T follicular helper cell (primary cell): ENCODE results near the gene BOK.
"Not testable (repeated sequence)": the region's sequence is repeated elsewhere in the genome, so short reads cannot be mapped to it uniquely, and the experiment has no call there.

ENCODE experiments used
- DNase-seq: peaks from one replicate; pipeline ENCODE4 v3.0.0-alpha.2; 2020; ENCODE audit warnings: low read depth

BOK gene

DNA sequence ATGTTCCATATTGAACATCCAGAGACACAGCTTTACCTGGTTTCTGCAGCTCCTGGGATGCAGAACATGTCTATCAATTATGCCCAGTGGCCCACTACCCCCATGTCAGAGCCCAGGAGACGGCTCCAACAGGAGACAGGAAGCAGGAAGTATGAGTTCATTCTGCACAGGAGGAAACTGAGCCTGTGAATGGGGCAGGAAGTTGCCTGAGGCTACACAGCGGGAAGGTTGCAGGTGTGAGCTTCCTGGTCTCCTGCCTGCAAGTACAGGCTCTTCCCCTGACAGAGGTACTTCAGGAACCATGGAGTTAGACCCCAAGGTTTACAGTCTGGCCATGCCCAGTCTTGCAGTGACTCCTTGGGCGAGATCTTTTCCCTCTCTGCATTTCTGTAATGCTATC lies 2.8 kb upstream of the BOK start:
- DNase-seq, result no peak

DNA sequence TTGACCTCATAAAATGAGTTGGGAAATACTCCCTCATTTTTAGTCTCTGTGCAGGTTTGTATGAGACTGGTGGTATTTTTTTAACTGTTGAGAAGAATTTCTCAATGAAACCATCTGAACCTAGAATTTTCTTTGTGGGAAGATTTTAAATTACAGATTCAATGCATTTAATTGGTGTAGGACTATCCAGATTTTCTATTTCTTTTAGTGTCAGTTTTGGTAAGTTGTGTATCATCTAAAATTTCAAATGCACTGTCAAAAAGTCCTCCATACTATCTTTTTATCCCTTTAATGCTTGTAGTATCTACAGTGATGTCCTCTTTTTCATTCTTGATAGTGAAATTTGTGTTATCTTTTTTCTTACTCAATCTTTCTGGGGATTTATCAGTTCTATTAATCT lies 1.8 kb upstream of the BOK start:
- no peak for DNase-seq

DNA sequence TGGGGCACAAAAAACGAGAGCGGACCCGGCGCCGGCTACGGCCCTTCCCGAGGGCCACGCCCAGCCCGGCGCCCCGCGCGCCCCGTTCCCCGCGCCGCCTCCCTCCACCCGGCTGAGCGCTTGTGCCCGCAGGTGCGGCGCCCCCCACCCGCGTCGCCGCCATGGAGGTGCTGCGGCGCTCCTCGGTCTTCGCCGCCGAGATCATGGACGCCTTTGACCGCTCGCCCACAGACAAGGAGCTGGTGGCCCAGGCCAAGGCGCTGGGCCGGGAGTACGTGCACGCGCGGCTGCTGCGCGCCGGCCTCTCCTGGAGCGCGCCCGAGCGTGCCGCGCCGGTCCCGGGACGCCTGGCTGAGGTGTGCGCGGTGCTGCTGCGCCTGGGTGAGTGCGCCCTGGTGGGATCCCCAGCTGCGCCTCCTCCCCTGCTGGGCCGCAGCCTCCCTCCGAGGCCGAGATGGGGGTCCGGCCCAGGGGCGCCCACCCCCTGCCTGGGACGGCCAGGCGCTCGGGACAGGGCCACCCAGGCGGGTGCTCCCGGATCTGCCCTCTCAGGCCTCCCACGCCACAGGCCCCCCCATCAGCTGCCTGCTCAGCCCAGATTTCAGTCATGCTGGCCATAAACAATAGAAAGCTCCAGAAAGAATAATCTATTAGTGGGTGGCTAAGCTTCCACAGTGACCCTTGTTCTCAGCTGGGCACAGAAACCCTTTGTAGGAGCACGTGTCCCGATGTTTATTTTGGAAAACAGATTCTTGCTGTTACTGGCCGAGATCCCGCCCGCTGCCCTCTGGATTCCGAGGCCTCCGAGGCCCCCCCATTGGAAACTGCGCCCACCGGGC lies 997 bp downstream of the BOK start:
- no peak for DNase-seq

DNA sequence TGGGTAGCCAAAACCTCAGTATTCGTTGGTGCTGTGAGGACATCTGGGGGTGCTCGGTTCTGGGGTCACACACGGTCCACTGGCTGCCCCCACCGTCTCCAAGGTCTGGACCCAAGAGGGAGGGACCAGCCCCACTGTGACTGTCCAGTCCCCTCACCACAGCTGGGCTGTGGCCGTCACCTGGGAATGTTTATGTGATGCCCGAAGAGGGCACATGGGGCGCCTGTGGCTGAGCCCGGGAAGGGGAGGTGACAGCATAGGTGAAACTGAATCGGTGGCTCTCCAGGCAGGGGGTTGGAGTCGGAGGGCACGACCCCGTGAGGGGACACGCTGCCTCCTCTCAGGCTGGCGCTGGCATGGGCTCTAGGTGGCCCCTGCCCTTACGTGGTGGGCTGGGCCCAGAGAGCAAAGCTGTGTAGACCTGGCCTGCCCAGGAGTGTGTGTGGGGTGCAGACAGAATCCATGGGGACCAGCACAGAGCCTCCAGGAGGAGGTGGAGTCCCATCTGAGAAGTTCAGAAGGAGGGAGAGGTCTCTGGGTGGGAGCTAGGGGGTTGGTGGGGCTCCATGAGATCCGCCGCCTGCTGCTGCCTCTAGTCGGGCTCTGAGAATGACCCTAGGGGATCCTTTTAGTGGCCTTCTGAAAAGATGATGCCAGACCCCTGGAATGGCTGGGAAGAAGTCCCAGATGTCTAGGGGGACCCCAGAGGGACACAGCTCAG lies 1.8 kb downstream of the BOK start:
- no peak for DNase-seq

DNA sequence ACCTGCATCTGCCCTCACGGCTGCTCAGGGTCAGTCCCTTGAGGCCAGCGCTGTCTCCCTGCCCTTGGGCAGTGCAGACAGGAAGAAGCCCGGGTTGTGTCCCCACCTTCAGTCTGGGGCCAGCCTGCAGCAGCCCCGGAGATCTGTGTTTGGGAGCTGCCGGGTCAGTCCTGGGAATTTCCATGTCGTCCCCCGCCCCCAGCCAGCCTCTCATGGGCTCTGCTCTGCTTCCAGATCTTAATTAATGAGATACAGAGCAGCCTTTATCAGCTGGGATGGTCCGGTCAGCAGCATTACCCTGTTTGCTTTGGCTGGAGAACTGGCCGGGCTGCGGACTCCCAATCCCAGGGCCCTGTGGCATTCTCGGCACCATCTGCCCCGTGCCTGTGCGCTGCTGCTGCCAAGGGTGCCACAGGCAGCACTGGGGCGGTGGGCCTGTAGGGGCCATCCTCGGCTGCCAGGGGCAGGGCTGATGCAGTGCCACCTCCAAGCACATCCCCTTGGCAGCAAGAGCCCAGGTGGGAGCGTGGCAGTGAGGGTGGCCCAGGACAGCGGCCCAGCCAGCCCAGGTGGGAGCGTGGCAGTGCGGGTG lies 2.4 kb downstream of the BOK start:
- DNase-seq, result no peak

DNA sequence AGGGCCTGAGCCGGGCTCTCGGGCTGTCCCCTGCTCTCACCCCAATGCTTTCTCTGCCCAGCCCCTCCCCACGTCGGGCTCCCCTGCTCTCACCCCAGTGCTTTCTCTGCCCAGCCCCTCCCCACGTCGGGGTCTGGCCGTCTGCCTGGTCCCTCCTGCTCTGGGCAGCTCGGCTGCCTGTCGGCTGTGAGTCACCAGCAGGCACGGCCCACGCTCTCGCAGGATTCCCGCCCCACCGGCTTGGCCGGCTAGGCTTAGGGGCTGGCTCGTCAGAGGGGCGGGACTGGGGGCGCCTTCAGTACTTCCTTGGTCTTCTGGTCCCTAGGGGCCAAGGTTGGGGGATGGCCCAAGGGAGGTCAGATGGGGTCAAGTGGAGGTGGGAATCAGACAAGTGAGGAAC lies 3.3 kb downstream of the BOK start:
- no peak for DNase-seq

DNA sequence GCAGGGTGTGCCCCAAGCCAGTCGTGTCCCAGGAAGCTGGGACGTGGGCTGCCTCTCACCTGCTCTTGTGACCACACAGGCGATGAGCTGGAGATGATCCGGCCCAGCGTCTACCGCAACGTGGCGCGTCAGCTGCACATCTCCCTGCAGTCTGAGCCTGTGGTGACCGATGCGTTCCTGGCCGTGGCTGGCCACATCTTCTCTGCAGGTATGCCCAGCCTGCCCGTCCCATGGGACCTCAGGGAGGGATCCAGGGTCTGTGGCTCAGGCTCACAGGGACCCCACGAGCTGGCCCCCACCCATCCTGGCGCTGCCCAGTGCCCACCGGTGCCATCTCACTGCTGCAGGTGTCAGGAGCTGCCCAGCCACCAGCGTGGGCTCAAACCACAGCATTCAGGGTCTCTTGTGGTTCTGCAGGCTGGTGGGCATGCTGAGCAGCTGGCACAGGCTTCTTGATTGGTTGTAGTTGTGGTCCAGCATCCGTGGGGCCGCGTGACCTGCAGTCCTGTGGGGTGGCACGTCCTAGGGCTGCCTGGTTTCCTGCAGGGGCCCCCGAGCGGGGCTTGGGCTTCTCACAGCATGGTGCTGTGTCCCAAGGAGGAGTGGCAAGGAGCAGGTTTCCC lies 3.8 kb downstream of the BOK start:
- no peak for DNase-seq

DNA sequence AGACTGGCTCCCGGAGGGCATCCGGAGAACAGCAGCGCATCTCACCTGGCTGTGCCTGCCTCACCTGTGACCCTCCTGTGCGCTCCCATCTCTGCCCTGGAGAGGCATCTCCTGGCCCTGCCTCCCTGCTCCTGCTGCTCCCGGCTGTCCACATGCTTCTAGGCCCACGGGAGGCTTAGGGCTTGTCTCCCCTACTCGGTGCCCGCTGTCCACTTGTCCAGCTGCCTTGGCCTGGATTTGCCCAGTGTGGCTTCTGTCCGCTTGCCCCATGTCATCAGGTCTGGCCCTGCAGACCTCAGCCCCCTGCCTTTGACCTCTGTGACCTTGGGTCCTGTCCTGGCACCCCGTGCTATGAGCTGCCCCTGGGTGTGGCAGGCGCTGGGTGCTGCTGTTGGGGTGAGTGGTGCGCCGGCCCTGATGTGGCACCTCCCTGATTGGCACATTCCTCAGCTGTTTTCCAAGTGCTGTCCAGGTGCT lies 4.5 kb downstream of the BOK start:
- DNase-seq, result no peak

DNA sequence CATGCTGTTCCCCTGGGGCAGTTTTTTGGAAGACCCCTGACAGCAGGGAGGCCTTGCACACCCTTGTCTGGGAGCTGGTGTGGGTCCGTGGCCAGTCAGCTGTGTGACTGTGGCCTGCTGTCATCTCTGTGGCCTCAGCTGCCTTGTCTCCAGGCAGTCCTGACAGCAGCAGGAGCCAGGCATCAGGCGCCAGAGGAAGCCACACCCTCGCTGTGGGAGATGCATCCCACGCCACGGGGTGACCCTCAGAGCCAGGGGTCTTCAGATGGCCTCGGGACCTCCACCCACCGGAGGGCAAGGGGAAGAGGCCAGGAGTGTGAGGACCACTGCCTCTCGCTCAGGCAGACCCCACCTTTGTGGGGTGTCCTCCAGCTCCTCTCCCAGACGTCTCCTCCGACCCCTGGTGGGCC lies 5.0 kb downstream of the BOK start:
- DNase-seq, result no peak

DNA sequence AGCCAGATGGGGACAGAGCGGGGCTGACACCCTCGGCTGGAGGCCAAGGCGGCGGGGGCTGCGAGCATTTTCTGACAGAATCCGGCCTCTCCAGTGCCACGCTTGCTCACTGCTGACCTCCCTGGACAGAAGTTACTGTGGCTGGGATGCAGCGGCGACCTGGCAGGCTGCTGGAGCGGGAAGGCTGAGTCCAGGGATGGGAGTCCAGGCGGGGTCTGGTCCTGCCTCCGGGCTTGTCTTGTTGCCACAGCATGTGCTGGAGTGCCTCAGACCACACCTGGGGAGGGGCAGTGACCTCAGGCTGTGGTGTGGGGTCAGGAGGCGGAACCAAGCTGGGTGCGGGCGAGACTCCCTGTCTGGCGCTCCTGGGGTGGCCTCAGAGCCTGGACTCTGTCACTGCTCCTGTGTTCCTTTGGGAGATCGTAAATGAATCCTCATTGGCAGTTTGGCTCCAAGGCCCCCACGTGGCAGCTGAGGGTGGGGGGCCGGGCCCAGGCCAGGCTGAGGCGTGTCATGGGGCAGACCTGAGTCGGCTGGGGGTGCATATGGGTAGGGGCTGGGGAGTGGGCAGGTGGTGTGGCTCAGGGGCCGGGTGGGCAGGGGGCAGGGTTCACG lies 5.5 kb downstream of the BOK start:
- no peak for DNase-seq

DNA sequence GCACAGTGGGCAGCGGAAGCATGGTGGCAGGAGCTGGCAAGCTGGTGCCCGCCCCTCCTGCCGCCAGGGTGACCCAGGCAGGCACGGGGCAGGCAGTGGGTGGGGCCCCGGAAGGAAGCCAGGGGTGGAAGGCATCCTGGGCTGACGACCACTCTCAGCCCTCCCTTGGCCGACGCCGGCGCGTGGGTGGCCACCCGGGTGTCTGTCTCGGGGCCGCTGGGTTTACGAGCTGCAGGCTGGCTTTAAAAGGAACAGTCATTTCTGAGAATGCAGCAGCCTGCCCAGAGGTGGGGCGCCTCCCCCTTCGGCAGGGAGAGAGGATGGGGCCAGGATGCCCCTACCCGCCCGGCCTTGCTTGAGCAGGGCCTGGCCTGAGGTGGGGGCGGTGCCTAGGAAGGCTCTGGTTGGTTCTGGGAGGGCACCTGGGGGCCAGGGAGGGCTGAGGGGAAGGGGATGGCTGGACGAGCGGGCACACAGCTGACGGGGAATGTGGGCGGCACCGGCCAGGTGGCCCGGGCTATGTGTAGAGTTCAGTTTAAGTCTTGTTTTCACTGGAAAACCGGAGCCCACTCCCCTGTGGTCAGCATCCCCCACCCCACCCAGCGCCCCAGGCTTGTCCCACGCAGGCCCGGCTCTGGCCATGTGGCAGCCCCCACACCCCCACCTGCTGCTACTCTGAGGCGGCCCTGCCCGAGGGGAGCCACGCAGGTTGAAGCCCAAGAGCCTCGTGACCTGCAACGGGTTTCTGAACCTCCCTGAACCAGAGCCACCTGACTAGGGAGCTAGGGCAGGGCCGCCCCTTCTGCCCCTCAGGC lies 6.3 kb downstream of the BOK start:
- DNase-seq, result no peak

DNA sequence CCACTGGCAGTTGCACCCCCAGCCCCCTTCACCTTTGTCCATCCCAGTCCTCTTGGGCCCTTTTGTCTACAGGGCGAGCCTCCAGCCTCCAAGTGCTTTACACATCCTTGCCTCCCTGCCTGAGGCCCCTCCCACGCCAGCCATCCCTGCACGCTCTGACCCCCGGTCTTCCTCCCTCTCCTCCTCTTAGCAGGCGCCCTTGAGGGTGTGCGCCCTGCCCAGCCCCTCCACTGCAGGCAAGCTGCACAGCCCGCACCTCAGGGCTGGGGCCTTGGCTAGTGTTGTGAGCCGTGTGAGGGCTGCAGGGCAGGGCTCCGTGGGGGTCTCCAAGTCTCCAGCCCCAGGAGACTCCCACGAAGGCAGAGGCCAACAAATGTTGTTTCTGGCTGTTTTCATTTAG lies 6.9 kb downstream of the BOK start:
- no peak for DNase-seq

DNA sequence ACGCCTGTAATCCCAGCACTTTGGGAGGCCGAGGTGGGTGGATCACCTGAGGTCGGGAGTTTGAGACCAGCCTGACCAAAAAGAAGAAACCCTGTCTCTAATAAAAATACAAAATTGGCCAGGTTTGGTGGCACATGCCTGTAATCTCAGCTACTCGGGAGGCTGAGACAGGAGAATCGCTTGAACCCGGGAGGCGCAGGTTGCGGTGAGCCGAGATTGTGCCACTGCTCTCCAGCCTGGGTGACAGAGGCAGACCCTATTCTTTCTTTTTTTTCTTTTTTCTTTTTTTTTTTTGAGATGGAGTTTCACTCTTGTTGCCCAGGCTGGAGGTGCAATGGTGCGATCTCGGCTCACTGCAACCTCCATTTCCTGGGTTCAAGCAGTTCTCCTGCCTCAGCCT lies 7.5 kb downstream of the BOK start:
- DNase-seq, result not testable (repeated sequence)

DNA sequence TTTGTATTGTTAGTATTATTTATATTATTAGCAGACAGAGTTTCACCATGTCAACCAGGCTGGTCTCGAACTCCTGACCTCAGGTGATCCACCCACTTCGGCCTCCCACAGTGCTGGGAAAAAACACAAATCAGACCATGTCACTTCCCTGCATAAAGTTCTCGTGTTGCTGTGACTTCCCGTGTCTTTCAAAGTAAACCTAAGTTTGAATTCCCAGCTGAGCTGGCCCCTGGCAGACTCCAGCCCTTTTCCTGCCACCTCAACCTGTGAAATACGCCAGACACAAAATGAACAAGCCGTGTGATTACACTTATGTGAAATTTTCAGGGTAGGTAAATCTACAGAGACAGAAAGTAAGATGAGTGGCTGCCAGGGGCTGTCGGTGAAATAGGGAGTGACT lies 7.9 kb downstream of the BOK start:
- no peak for DNase-seq

DNA sequence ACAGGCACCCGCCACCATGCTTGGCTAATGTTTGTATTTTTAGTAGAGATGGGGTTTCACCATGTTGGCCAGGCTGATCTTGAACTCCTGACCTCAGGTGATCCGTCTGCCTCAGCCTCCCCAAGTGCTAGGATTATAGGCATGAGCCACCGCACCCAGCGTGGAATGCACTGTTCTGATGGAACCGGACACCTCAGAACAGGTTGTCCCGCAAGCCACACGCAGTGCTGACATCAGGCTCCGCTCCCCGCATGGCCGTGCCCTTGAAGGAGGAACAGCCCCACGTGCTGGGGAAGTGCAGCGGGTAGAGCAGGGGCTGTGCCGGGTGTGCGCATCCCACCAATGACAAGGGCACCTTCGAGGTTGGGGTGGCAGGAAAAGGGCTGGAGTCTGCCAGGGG lies 8.7 kb downstream of the BOK start:
- DNase-seq, result not testable (repeated sequence)

DNA sequence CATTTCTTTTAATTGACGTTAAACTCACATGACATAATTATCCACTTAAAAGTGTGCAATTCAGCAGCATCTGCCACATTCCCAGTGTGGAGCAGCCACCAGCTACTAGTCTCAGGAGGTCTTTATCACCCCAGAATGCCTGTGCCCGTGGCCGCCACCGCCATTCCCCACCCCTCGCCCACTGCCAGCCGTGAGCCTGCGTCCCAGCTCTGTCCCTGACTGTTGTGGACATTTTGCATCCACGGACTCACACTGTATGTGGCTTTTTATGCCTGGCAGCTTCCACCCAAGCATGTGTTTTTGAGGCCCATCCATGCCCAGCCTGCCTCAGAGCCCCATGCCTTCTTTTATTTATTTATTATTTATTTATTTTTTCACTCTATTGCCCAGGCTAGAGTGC lies 9.2 kb downstream of the BOK start:
- no peak for DNase-seq

DNA sequence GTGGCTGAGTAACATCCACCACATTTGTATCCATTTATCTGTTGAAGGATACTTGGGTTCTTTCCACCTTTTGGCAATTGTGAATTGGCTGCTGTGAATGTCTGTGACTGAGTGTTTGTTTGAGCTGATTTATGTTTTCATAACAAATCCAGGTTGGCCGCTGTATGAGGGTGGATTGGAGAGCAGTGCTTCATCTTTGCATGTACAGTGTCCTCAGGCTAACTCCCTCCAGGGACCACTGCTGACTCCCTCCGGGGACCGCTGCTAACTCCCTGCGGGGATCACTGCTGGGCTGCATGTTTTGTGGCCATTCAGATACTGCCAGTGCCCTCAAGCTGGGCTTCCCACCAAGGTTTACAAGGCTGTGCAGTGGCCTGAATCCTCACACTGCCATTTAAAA lies 10.2 kb downstream of the BOK start:
- no peak for DNase-seq

DNA sequence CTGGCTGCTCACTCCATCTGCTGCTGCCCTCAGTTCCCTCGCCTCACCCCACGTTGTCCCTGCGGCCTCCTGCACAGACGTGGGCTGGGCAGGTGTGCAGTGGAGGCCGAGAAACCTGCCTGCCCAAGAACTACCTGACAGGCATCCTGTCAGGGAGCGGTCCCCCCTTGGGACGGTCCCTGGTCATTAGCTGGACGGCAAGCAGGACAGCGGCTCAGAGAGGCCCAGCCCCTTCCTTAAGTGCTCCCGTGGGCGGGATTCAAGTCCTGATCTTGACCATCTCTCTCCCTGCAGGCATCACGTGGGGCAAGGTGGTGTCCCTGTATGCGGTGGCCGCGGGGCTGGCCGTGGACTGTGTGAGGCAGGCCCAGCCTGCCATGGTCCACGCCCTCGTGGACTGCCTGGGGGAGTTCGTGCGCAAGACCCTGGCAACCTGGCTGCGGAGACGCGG lies 11.3 kb downstream of the BOK start:
- DNase-seq, result no peak

DNA sequence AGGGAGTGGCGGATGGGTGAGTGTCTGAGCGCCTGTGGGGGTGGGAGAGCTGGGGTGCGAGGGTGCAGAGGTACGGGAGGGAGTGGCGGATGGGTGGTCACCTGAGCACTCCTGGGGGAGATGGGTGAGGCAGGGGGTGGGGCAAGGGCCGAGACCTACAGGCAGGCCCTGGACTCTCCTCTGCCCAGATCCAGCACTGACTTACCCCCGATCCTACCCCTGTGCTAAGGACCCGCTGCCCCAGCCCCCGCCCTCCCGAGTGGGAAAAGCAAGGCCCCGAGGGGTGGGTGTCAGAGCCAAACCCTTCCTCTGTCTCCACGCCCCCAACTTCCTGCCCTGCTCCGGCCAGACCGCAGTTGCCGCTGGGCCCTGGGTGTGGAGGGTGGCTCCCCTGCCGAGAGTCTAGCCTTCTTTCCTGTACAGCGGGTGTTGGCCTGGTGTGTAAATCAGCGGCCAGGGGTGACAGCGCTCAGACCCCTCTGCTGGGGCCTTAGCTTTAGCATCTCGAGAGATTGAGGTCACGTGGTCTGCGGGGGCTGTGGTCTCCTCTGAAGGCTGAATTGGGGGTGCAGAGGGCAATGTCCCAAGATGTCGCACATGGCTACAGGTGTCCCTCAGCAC lies 12.5 kb downstream of the BOK start:
- no peak for DNase-seq

DNA sequence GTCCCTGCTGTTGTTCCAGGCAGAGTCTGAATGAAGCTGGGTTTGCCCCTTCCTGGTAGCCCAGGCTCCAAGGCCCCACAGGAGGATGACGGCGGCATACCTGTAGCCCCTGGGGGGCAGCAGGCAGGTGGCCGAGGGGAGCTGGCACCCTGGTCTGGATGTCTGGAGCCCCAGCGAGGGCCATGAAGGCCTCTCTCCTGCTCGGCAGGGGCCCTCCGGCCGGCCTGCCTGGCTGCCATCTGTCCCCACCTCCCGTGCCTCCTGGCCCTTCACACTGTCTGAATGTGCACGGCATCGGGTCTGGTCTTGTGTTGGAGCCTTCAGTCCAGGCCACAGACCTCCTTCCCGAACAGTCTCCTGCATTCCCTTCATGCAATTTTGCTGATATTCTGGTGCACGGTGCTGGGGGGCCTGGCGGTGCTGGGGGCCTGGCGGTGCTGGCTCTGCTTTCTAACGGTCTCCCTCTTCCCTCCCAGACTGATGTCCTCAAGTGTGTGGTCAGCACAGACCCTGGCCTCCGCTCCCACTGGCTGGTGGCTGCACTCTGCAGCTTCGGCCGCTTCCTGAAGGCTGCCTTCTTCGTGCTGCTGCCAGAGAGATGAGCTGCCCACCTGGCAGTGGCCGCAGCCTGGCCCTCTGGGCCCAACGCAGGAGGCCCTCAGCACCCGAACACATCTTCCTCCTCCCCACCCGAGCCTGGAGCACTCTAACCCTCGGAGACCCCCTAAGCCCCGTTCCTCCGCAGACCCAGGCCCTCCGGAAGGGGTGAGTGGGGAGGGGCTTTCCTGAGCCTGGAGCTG lies 13.5 kb downstream of the BOK start:
- DNase-seq, result no peak
